Thoracic aorta (tissue), 2 donors: ENCODE results near the gene C20orf96. TPM values are rescaled to one million over a fixed set of nuclear protein-coding genes. Genes with fewer than 3 reads are reported as not detected.

ENCODE experiments used
- ATAC-seq: fragments of 150-250 bp; one replicate; pipeline ENCODE4 v1.8.0; 2017; ENCODE audit warnings: low read depth; ENCODE audit not compliant: insufficient number of reproducible peaks, low FRiP score
- DNase-seq: peaks from one replicate; pipeline ENCODE4 v3.0.0-alpha.2; 2020; ENCODE audit warnings: low spot score
- H3K27ac ChIP-seq, 2 donors: fragments of 200-600 bp; sonication (generic); 1 replicate in 1 of 2; 2 replicates in 1 of 2; pipeline ENCODE4 v1.5.1; 2016; ENCODE audit warnings: mild to moderate bottlenecking in 2 of 2, moderate library complexity in 2 of 2
- H3K27me3 ChIP-seq: fragments of 200-600 bp; sonication (generic); replicated peaks from 2 replicates; pipeline ENCODE4 v1.6.0; 2016; ENCODE audit warnings: mild to moderate bottlenecking; ENCODE audit not compliant: insufficient read depth
- H3K36me3 ChIP-seq: fragments of 200-600 bp; sonication (generic); one replicate; pipeline ENCODE4 v1.5.1; 2016
- H3K4me1 ChIP-seq, 2 donors: fragments of 200-600 bp; sonication (generic); 1 replicate in 1 of 2; 2 replicates in 1 of 2; pipeline versions ENCODE4 v1.5.1 to v1.6.0; 2016; ENCODE audit warnings: low read depth in 2 of 2, mild to moderate bottlenecking in 1 of 2; ENCODE audit not compliant: control insufficient read depth in 1 of 2
- H3K4me3 ChIP-seq: fragments of 200-600 bp; sonication (generic); 2 replicates; pipeline ENCODE4 v1.5.1; 2016; ENCODE audit warnings: mild to moderate bottlenecking
- H3K9me3 ChIP-seq: fragments of 200-600 bp; sonication (generic); 2 replicates; pipeline ENCODE4 v1.5.1; 2016
- total RNA-seq, 2 donors: library from RNA; depleted of rRNA; stranded (reverse); fragments of >200 nt; gene quantifications; one replicate each; pipeline versions ENCODE4 v1.1.0 to v1.2.3, GENCODE V29; 2016
- TF ChIP-seq, protein P1 (sequence below): fragments of 200-600 bp; sonication (generic); IDR thresholded peaks from one replicate; pipeline ENCODE4 v1.5.1; 2019; ENCODE audit warnings: antibody characterized with exemption

C20orf96 gene
- total RNA-seq, 2 donors from 2014 or later = 0.92 to 6.2 TPM

DNA sequence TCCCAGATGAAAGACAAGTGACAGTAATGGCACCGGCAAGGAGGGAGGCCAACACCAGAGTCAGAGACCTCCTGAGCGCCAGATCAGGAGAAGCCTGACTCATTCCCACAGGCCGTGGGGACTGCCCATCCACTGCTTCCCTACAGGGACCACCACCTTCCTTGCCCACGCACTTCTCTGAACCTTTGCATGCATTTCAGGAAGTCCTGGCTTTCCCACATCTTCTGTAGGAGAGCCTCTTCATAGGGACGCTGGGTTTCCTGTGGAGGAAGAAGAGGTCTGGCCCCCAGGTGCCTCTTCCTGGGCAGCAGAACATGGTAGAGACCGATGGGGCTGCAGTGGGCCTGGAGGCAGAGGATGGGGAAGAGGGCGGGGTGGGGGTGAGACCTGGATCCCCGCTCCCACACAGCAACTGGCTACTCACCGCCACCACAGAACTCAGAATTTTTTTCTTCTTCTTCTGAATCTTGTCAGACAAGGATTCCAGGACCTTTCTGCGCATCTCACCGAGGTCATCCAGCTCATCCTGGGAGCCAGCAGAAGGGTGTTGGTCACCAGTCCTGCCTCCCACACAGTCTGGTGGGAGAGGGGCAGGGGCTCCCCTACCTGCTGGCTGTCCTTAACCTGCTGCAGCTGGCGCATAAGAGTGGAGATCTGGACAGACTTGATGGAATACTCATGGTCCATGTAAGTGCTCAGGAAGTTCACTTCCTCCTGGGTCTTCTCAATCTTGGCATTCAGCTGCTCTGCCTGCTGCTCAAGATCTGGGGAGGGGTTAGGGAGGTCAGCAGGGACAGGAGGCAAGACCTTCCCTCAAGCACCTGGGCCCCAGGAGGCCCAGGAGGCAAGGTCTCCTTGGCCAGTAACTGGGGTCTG lies 13.7 kb downstream of the C20orf96 start:
- Histone ChIP-seq H3K4me3 (no peak overlapping the region), H3K36me3 (peaks cover 9% of the 10 kb centered on the region), H3K9me3 (no peaks in the 10 kb centered on the region), H3K4me1 (no peaks in the 10 kb centered on the region), H3K27me3 (no peaks in the 10 kb centered on the region), H3K27ac (no peak overlapping the region)
- no peak for DNase-seq
- ATAC-seq = no peak
- TF ChIP-seq, protein P1, sequence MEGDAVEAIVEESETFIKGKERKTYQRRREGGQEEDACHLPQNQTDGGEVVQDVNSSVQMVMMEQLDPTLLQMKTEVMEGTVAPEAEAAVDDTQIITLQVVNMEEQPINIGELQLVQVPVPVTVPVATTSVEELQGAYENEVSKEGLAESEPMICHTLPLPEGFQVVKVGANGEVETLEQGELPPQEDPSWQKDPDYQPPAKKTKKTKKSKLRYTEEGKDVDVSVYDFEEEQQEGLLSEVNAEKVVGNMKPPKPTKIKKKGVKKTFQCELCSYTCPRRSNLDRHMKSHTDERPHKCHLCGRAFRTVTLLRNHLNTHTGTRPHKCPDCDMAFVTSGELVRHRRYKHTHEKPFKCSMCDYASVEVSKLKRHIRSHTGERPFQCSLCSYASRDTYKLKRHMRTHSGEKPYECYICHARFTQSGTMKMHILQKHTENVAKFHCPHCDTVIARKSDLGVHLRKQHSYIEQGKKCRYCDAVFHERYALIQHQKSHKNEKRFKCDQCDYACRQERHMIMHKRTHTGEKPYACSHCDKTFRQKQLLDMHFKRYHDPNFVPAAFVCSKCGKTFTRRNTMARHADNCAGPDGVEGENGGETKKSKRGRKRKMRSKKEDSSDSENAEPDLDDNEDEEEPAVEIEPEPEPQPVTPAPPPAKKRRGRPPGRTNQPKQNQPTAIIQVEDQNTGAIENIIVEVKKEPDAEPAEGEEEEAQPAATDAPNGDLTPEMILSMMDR = no peak

DNA sequence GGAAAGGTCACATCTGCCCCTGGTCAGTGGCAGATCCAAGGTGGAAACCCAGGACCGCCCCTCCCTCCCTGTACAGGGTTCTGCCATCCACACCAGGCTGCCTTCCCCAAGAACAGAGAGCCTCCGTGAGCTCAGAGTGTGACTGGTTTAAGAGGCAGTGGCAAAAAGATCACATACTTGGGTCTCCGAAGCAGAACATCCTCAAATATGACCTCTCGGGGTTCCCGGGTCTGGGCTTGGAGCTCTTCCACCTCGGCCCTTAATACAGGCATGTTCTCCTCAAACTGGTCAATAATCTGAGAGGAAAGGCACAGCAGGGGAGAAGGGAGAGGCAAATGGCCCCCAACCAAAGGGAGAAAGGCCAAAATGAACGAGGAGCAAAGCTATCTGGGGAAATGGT lies 14.8 kb downstream of the C20orf96 start:
- Histone ChIP-seq H3K4me3 (no peak overlapping the region), H3K27me3 (no peaks in the 10 kb centered on the region), H3K36me3 (peaks cover 9% of the 10 kb centered on the region), H3K27ac (no peak overlapping the region), H3K4me1 (no peaks in the 10 kb centered on the region), H3K9me3 (no peaks in the 10 kb centered on the region)
- no peak for ATAC-seq
- no peak for DNase-seq
- TF ChIP-seq, protein P1 = no peak

DNA sequence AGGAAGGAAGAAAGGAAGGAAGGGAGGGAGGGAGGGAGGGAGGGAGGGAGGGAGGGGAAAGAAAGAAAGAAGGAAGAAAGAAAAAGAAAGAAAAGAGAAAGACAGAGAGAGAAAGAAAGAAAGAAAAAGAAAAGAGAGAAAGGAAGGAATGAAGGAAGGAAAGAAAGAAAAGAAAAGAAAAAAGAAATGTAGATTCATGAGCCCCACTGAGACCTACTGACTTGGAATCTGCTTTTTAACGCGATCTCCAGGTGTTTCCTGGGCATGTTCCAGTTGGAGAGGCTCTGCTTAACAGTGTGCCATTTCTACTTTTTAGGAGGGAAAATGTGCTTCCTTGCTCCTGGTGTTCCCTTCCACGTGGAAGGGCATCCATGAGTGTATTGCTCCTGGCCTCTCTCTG lies 16.7 kb downstream of the C20orf96 start:
- Histone ChIP-seq H3K4me3 (no peak overlapping the region), H3K36me3 (peaks cover 9% of the 10 kb centered on the region), H3K27ac (no peak overlapping the region), H3K27me3 (no peaks in the 10 kb centered on the region), H3K4me1 (no peaks in the 10 kb centered on the region), H3K9me3 (no peaks in the 10 kb centered on the region)
- ATAC-seq (no peak), DNase-seq (no peak)
- TF ChIP-seq, protein P1 = no peak

GRCh38 chr20:272718-273117 lies 17.8 kb downstream of the C20orf96 start:
- Histone ChIP-seq H3K4me3 (no peak overlapping the region), H3K27me3 (no peaks in the 10 kb centered on the region), H3K27ac (no peak overlapping the region), H3K4me1 (no peaks in the 10 kb centered on the region), H3K36me3 (peaks cover 9% of the 10 kb centered on the region), H3K9me3 (no peaks in the 10 kb centered on the region)
- ATAC-seq (no peak), DNase-seq (no peak)
- TF ChIP-seq, protein P1 = no peak

DNA sequence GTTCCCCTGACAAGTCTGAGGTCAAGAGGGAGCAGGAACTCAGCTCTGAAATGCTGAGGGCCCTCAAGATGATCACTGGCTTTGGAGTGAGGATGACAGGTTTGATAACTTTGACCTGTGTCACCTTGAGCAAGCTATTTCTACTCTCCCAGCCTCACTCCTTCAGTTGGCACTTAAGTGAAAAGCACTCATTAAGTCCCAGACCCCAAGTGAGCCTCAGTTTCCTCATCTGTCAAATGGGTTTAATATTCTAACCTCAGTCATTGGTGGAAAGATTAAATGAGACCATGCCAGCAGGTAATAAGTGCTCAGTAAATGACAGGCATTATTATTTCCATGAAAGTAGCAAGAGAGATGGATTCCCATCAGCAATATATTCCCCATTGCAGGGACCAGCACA lies 19.0 kb downstream of the C20orf96 start:
- Histone ChIP-seq H3K9me3 (no peaks in the 10 kb centered on the region), H3K4me1 (peaks cover 0 to 3% of the 10 kb centered on the region in 2 donors), H3K4me3 (no peak overlapping the region), H3K27me3 (no peaks in the 10 kb centered on the region), H3K27ac (no peak overlapping the region), H3K36me3 (peaks cover 1% of the 10 kb centered on the region)
- no peak for DNase-seq
- TF ChIP-seq, protein P1 = no peak
- no peak for ATAC-seq
